ENCODE results near the gene EIF6. TPM values are rescaled to one million over a fixed set of nuclear protein-coding genes. Genes with fewer than 3 reads are reported as not detected.

The EIF6 gene
- total RNA-seq, 1 experiment from 2014 or later: 255 TPM

DNA sequence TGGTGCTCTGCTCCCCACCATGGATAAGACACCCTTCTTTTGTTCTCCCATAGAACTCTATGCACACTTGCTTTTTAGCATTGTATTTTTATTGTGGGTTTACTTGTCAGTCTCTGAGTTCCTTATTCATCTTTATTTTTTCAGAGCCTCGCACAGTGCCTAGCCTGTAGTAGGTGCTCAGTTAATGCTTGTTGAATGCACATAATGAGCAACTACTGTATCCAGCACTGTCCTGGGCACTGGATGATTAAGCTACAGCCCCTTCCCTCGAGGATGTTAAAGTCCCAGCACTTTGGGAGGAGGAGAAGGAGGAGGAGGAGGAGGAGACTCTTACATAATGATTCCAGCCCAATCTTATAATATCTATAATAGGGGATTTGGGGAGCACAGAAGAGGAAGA, 41.3 kb downstream of the EIF6 start:
- no peak overlapping the region for H3K4me2 ChIP-seq
- ChIA-PET CTCF (no interaction called here), POLR2A (ENCODE audit: unreplicated experiment) (no interaction called here)
- no peaks in the 10 kb centered on the region for H4K20me1 ChIP-seq (ENCODE audit: insufficient read depth)
- H3K9me3 ChIP-seq (ENCODE audit: insufficient read depth, low read depth): no peaks in the 10 kb centered on the region
- H2AFZ ChIP-seq: no peak overlapping the region
- H3F3A ChIP-seq (ENCODE audit: insufficient read depth, low read depth): no peaks in the 10 kb centered on the region
- no peaks in the 10 kb centered on the region for H3K79me2 ChIP-seq (ENCODE audit: low read depth)
- intact Hi-C loops (cut with micrococcal nuclease; ENCODE audit: unreplicated experiment): no loop called here
- no peak for TF ChIP-seq EZH2 (IDR thresholded peaks at IDR 0.05; ENCODE audit: low read depth)
- TF ChIP-seq, protein P1, sequence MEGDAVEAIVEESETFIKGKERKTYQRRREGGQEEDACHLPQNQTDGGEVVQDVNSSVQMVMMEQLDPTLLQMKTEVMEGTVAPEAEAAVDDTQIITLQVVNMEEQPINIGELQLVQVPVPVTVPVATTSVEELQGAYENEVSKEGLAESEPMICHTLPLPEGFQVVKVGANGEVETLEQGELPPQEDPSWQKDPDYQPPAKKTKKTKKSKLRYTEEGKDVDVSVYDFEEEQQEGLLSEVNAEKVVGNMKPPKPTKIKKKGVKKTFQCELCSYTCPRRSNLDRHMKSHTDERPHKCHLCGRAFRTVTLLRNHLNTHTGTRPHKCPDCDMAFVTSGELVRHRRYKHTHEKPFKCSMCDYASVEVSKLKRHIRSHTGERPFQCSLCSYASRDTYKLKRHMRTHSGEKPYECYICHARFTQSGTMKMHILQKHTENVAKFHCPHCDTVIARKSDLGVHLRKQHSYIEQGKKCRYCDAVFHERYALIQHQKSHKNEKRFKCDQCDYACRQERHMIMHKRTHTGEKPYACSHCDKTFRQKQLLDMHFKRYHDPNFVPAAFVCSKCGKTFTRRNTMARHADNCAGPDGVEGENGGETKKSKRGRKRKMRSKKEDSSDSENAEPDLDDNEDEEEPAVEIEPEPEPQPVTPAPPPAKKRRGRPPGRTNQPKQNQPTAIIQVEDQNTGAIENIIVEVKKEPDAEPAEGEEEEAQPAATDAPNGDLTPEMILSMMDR (conservative IDR thresholded peaks at IDR 0.05): no peak
- no peak overlapping the region for H3K4me3 ChIP-seq
- no peak for DNase-seq
- H3K9me2 ChIP-seq (ENCODE audit: insufficient read depth): no peaks in the 10 kb centered on the region
- BruUV-seq (replicated peaks): no TSS peak
- H3K27ac ChIP-seq: no peak overlapping the region
- H3K4me1 ChIP-seq (replicated peaks; ENCODE audit: insufficient read depth): no peaks in the 10 kb centered on the region
- H3K36me3 ChIP-seq (ENCODE audit: low read depth): no peaks in the 10 kb centered on the region
- H3K27me3 ChIP-seq (ENCODE audit: insufficient read depth, low read depth): no peaks in the 10 kb centered on the region

DNA sequence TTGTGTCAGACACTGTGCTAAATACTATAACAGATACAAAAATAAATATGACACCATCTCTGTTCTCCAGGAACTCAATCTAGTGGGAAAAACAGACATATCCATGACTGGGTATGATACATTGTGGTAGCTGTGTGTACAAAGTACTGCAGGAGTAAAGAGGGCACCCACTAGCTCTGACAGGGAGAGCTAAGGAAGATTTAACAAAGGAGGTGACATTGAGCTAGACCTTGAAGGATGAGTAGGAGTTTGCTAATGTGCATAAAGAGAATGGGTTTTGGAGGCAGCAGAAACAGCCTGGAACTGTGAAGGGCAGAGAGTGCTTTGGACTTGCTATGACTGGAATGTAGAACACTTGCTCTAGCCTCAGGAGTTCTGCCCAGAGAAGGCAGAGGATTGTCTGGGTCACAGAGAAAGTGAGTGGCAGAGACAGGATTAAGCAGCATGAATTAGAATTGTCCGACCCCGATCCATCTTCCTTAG, 43.7 kb downstream of the EIF6 start:
- Histone ChIP-seq H3K36me3 (ENCODE audit: low read depth) (no peaks in the 10 kb centered on the region), H3K4me1 (replicated peaks; ENCODE audit: insufficient read depth) (no peaks in the 10 kb centered on the region), H2AFZ (no peak overlapping the region), H3K9me2 (ENCODE audit: insufficient read depth) (no peaks in the 10 kb centered on the region), H3K27ac (no peak overlapping the region), H3K9me3 (ENCODE audit: insufficient read depth, low read depth) (no peaks in the 10 kb centered on the region), H3K79me2 (ENCODE audit: low read depth) (no peaks in the 10 kb centered on the region), H3F3A (ENCODE audit: insufficient read depth, low read depth) (no peaks in the 10 kb centered on the region), H4K20me1 (ENCODE audit: insufficient read depth) (no peaks in the 10 kb centered on the region), H3K4me3 (no peak overlapping the region), H3K27me3 (ENCODE audit: insufficient read depth, low read depth) (no peaks in the 10 kb centered on the region), H3K4me2 (no peak overlapping the region)
- TF ChIP-seq, protein P1 (conservative IDR thresholded peaks at IDR 0.05): no peak
- TF ChIP-seq EZH2 (IDR thresholded peaks at IDR 0.05; ENCODE audit: low read depth): no peak
- intact Hi-C loops (cut with micrococcal nuclease; ENCODE audit: unreplicated experiment): no loop called here
- BruUV-seq (replicated peaks): no TSS peak
- ChIA-PET CTCF (interaction anchor here (1.0 kb wide), 1 partner anchor 198 kb away, joined by 11 read pairs; no protein-coding TSS in a partner anchor), POLR2A (ENCODE audit: unreplicated experiment) (interaction anchor here (0.5 kb wide), 1 partner anchor 32 kb away, joined by 3 read pairs; no protein-coding TSS in a partner anchor)
- no peak for DNase-seq

DNA sequence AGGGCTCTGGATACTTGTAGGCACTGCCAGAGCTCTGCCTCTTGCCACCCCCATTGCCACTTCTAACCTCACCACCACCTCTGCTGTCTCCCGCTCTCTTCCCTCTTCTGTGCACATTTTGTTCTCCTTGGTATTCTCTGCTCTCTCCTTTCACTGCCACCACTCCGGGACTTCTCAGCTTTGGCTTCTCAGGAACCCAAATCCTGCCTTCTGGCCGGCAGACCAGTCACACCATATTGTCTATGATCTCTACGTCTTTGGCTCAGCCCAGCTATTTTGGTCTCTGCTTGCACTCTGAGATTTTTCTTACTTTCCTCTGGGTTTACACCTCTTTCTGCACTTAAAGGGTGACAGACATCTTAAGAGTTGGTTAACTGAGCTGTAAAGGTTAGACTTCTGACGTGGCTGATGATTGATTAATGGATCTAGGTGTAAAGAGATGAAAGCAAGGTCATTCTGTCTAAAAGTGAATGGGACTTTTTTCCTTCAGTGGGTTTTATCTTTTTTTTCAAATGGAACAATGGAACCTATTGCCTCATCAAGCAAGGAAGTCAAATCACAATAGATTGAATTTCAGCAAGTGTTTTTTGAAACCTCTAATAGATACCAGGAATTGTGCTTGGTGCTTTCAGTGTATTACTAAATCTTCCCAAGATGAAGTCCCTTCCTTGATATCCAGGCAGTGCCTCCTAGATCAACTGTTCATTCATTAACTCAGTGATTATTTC, 44.3 kb downstream of the EIF6 start:
- no peak for DNase-seq
- no TSS peak for BruUV-seq (replicated peaks)
- Histone ChIP-seq H4K20me1 (ENCODE audit: insufficient read depth) (no peaks in the 10 kb centered on the region), H3K79me2 (ENCODE audit: low read depth) (no peaks in the 10 kb centered on the region), H2AFZ (no peak overlapping the region), H3K9me3 (ENCODE audit: insufficient read depth, low read depth) (no peaks in the 10 kb centered on the region), H3K4me3 (no peak overlapping the region), H3K9me2 (ENCODE audit: insufficient read depth) (no peaks in the 10 kb centered on the region), H3K36me3 (ENCODE audit: low read depth) (no peaks in the 10 kb centered on the region), H3F3A (ENCODE audit: insufficient read depth, low read depth) (no peaks in the 10 kb centered on the region), H3K4me1 (replicated peaks; ENCODE audit: insufficient read depth) (no peaks in the 10 kb centered on the region), H3K27me3 (ENCODE audit: insufficient read depth, low read depth) (no peaks in the 10 kb centered on the region), H3K27ac (no peak overlapping the region), H3K4me2 (no peak overlapping the region)
- ChIA-PET CTCF (interaction anchor here (0.5 kb wide), 1 partner anchor 144 kb away, joined by 4 read pairs; no protein-coding TSS in a partner anchor), POLR2A (ENCODE audit: unreplicated experiment) (interaction anchor here (0.5 kb wide), 1 partner anchor 33 kb away, joined by 3 read pairs; no protein-coding TSS in a partner anchor)
- intact Hi-C loops (cut with micrococcal nuclease; ENCODE audit: unreplicated experiment): no loop called here
- TF ChIP-seq, protein P1 (conservative IDR thresholded peaks at IDR 0.05): no peak
- no peak for TF ChIP-seq EZH2 (IDR thresholded peaks at IDR 0.05; ENCODE audit: low read depth)

All from PC-9 (cell line).